Mesothelial cell of epicardium (in vitro differentiated cells): ENCODE measurements around the gene CDC20. TPM values are rescaled to one million over a fixed set of nuclear protein-coding genes. Genes with fewer than 3 reads are reported as not detected.

Source experiments
- DNase-seq, 2 experiments: peaks; one replicate each; pipeline ENCODE4 v3.0.0; 2021; ENCODE audit warnings: low spot score in 2 of 2; ENCODE audit not compliant: unreplicated experiment in 2 of 2
- H3K27ac Mint-ChIP-seq: 2 replicates; pipeline ENCODE4 v1.8.0; 2021; ENCODE audit warnings: mixed read lengths
- H3K27me3 Mint-ChIP-seq: 2 replicates; pipeline ENCODE4 v1.8.0; 2021; ENCODE audit warnings: low read depth, mixed read lengths
- H3K36me3 Mint-ChIP-seq: 2 replicates; pipeline ENCODE4 v1.8.0; 2021; ENCODE audit warnings: mixed read lengths
- H3K4me1 Mint-ChIP-seq: 2 replicates; pipeline ENCODE4 v1.8.0; 2021; ENCODE audit warnings: mixed read lengths
- H3K4me3 Mint-ChIP-seq: 2 replicates; pipeline ENCODE4 v1.8.0; 2021; ENCODE audit warnings: mild to moderate bottlenecking, moderate library complexity, mixed read lengths
- H3K9me3 Mint-ChIP-seq: 2 replicates; pipeline ENCODE4 v1.8.0; 2021; ENCODE audit warnings: mixed read lengths
- total RNA-seq: library from RNA; stranded (reverse); gene quantifications from 3 replicates; pipeline ENCODE4 v1.2.1, GENCODE V29; 2021
- TF ChIP-seq, protein P1 (sequence below): fragments of 200-600 bp; sonication (generic); IDR thresholded peaks from one replicate; pipeline ENCODE4 v1.5.0; 2021; ENCODE audit warnings: antibody characterized with exemption; ENCODE audit not compliant: unreplicated experiment

Gene CDC20
- total RNA-seq, 1 donor from 2014 or later = 33.4 TPM

DNA sequence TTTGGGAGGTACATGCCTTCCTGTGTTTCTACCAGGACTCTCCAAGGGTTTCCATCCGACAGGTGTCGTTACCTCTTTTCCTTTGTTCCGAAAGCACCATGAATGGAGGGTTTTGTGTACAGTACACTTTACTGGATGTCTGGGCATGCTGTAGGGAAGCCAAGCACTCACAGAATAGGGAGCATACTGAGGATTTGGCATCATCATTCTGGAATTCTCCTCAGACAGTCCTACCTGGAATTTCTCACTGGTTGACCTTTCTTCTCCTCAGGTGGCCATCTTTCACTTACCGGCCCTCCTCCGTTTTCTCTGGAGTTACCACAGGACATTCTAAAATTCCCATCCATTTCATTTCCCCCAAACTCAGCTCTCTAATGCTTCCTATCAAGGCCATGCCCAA lies 27.1 kb upstream of the CDC20 start:
- H3K36me3 Mint-ChIP-seq = no peaks in the 10 kb centered on the region
- H3K4me1 Mint-ChIP-seq = peaks cover 3% of the 10 kb centered on the region
- peaks cover 18% of the 10 kb centered on the region for H3K9me3 Mint-ChIP-seq
- H3K27ac Mint-ChIP-seq = no peak overlapping the region
- TF ChIP-seq, protein P1, sequence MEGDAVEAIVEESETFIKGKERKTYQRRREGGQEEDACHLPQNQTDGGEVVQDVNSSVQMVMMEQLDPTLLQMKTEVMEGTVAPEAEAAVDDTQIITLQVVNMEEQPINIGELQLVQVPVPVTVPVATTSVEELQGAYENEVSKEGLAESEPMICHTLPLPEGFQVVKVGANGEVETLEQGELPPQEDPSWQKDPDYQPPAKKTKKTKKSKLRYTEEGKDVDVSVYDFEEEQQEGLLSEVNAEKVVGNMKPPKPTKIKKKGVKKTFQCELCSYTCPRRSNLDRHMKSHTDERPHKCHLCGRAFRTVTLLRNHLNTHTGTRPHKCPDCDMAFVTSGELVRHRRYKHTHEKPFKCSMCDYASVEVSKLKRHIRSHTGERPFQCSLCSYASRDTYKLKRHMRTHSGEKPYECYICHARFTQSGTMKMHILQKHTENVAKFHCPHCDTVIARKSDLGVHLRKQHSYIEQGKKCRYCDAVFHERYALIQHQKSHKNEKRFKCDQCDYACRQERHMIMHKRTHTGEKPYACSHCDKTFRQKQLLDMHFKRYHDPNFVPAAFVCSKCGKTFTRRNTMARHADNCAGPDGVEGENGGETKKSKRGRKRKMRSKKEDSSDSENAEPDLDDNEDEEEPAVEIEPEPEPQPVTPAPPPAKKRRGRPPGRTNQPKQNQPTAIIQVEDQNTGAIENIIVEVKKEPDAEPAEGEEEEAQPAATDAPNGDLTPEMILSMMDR = no peak
- DNase-seq = no peak
- H3K27me3 Mint-ChIP-seq = no peaks in the 10 kb centered on the region
- no peak overlapping the region for H3K4me3 Mint-ChIP-seq

DNA sequence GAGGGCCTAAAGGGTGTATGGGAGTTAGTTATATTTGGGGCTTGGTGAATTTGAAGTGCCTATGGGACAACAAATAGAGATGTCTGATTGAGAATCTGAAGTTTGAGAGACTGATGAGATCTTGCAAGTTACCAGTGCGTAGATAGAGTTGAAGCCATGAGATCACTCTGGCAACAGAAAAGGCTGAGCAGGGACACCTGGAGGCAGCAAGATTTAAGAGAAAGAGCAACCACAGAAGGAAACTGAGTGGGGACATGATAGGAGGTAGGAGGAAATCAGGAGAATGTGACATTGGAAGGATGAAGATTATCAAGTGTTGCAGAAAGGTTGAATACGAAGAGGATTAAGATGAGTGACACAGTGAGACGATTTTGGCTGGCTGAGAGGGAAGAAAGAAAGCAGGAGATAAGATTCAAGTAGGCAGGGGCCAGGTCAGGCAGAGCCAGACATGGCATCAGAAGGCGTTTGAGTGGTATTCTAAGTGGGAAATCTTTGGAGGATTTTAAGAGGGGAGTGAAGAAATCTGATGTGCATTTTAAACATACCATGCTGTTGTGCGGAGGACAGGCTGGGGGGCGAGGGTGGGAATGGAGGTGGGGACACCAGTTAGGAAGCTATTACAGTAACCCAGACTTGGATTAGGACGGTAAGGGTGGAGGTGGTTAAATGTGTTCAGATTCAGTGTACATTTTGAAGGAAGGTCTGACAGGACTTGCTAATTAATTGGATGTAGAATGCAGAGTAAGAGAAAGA lies 24.2 kb upstream of the CDC20 start:
- H3K4me3 Mint-ChIP-seq = no peak overlapping the region
- H3K9me3 Mint-ChIP-seq = no peaks in the 10 kb centered on the region
- TF ChIP-seq, protein P1 = no peak
- peaks cover 3% of the 10 kb centered on the region for H3K27me3 Mint-ChIP-seq
- H3K27ac Mint-ChIP-seq = no peak overlapping the region
- H3K36me3 Mint-ChIP-seq = no peaks in the 10 kb centered on the region
- H3K4me1 Mint-ChIP-seq = peaks cover 3% of the 10 kb centered on the region
- DNase-seq = no peak

DNA sequence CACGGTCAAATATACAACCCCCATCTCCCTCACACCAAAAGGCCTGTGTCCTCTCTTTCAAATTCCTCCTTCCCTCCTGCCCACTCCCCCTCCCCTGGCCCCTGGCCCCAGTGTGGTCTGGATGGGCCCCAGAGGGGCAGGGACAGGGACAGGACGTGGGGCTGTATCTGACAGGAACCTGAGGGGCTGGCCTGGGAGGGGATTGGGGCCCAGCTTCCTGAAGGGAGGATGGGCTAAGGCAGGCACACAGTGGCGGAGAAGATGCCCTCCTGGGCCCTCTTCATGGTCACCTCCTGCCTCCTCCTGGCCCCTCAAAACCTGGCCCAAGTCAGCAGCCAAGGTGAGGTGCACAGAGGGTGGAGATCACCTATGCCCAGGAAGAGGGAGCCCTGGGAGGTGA lies 21.2 kb upstream of the CDC20 start, which contains the start of gene MPL:
MPL (plus strand) TSS at position 231 of the 400 bp plus-strand sequence; CDS start at position 262, 31 bp downstream.
- TF ChIP-seq, protein P1 = no peak

DNA sequence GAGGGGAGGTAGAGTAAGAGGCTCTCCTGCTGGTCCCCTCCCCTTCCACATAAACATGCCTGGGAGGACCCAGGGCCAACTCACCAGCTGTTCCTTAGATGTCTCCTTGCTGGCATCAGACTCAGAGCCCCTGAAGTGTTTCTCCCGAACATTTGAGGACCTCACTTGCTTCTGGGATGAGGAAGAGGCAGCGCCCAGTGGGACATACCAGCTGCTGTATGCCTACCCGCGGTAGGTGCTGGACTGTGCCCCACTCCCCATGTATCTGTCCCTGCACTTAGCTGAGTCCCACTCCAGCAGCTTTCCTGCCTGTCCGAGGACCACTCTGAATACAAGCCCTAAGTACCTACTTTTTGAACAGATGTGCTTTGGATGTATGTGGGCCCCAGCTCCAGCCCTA lies 20.8 kb upstream of the CDC20 start:
- Mint-ChIP-seq H3K9me3 (no peaks in the 10 kb centered on the region), H3K27me3 (peaks cover 3% of the 10 kb centered on the region), H3K4me1 (no peaks in the 10 kb centered on the region), H3K27ac (no peak overlapping the region), H3K4me3 (no peak overlapping the region), H3K36me3 (no peaks in the 10 kb centered on the region)
- DNase-seq = no peak
- TF ChIP-seq, protein P1 = no peak

More for the DNA sequence above, 21.2 kb upstream of the CDC20 start, which contains the start of gene MPL:
- H3K27me3 Mint-ChIP-seq = peaks cover 3% of the 10 kb centered on the region
- H3K27ac Mint-ChIP-seq = no peak within 1 kb of the TSS
- H3K9me3 Mint-ChIP-seq = no peaks in the 10 kb centered on the region
- H3K4me3 Mint-ChIP-seq = no peak within 1 kb of the TSS
- no peaks in the 10 kb centered on the region for H3K4me1 Mint-ChIP-seq
- no peaks in the 10 kb centered on the region for H3K36me3 Mint-ChIP-seq
- DNase-seq = no peak

DNA sequence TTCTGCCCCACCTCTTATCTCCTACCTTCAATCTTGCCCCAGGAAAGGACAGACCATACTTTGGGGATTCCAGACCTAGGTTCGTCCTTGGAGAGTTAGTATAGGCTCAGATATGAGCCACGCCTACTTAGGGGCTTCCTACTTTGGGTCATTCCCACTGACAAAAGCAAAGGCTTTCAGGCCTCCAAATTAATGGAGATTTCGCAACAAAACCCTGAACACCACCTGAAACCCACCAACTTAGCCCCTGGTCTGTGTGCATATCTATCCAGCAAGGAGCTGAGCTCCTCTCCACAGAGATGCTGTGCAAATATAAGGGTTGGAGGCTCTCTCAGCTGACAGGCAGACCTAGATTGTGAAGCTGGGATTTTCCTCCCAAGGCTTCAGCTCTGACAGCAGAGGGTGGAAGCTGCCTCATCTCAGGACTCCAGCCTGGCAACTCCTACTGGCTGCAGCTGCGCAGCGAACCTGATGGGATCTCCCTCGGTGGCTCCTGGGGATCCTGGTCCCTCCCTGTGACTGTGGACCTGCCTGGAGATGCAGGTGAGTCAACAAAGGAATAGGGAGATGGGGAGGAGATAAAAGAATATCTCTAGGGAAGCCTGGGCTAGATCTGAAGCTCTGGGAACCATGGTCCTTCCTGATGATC lies 19.1 kb upstream of the CDC20 start:
- TF ChIP-seq, protein P1 = no peak
- Mint-ChIP-seq H3K4me1 (no peaks in the 10 kb centered on the region), H3K27ac (no peak overlapping the region), H3K27me3 (peaks cover 3% of the 10 kb centered on the region), H3K4me3 (no peak overlapping the region), H3K9me3 (no peaks in the 10 kb centered on the region), H3K36me3 (no peaks in the 10 kb centered on the region)
- no peak for DNase-seq
